ENCODE data around the gene ASPRV1.

Gene ASPRV1

GRCh38 chr2:69989441-69990105 lies 28.1 kb upstream of the ASPRV1 start:
- no peak overlapping the region for H3K4me3 ChIP-seq (ENCODE audit: low read depth, low read length)
- DNase-seq (ENCODE audit: low read depth) = no peak
- no peak for TF ChIP-seq CTCF (IDR thresholded peaks at IDR 0.05; ENCODE audit: insufficient read depth, low read depth, low read length, missing control alignments)

GRCh38 chr2:69989009-69989408 lies 27.6 kb upstream of the ASPRV1 start:
- no peak for DNase-seq (ENCODE audit: low read depth)
- TF ChIP-seq CTCF (IDR thresholded peaks at IDR 0.05; ENCODE audit: insufficient read depth, low read depth, low read length, missing control alignments) = no peak
- no peak overlapping the region for H3K4me3 ChIP-seq (ENCODE audit: low read depth, low read length)

- H3K4me3 ChIP-seq (ENCODE audit: low read depth, low read length) = no peak overlapping the region
- no peak for TF ChIP-seq CTCF (IDR thresholded peaks at IDR 0.05; ENCODE audit: insufficient read depth, low read depth, low read length, missing control alignments)
- no peak for DNase-seq (ENCODE audit: low read depth)
Observed at GRCh38 chr2:69988086-69988635, 26.7 kb upstream of the ASPRV1 start.

GRCh38 chr2:69986691-69987090 lies 25.3 kb upstream of the ASPRV1 start:
- H3K4me3 ChIP-seq (ENCODE audit: low read depth, low read length) = no peak overlapping the region
- no peak for TF ChIP-seq CTCF (IDR thresholded peaks at IDR 0.05; ENCODE audit: insufficient read depth, low read depth, low read length, missing control alignments)
- DNase-seq (ENCODE audit: low read depth) = no peak

- no peak overlapping the region for H3K4me3 ChIP-seq (ENCODE audit: low read depth, low read length)
- no peak for DNase-seq (ENCODE audit: low read depth)
- no peak for TF ChIP-seq CTCF (IDR thresholded peaks at IDR 0.05; ENCODE audit: insufficient read depth, low read depth, low read length, missing control alignments)
Observed at GRCh38 chr2:69985688-69986087, 24.3 kb upstream of the ASPRV1 start.

- no peak for DNase-seq (ENCODE audit: low read depth)
- TF ChIP-seq CTCF (IDR thresholded peaks at IDR 0.05; ENCODE audit: insufficient read depth, low read depth, low read length, missing control alignments) = no peak
Observed at GRCh38 chr2:69985216-69985615, 23.8 kb upstream of the ASPRV1 start.

More at GRCh38 chr2:69985216-69985615, 23.8 kb upstream of the ASPRV1 start:
- H3K4me3 ChIP-seq (ENCODE audit: low read depth, low read length) = no peak overlapping the region

Data from GM12865 (cell line).